ENCODE data around the gene CD7. TPM values are rescaled to one million over a fixed set of nuclear protein-coding genes. Genes with fewer than 3 reads are reported as not detected.

The CD7 gene
- polyA plus RNA-seq, 3 donors, result 0.38 to 3.6 (median 0.42) TPM

GRCh38 chr17:82297714-82298537, 19.5 kb downstream of the CD7 start:
- intact Hi-C loops (cut with micrococcal nuclease), result loop anchor here (2.0 to 10.0 kb wide), 4 partner anchors 25 to 157 kb away; partner anchors contain the start of genes CSNK1D (in 1 of the 2), CYBC1 (in 1 of the 2), NARF (in 1 of the 2) and SECTM1 (in 1 of the 2)
- peak overlapping the region; percentile 74 to 89 for H3K4me3 Mint-ChIP-seq

More at GRCh38 chr17:82297714-82298537, 19.5 kb downstream of the CD7 start:
- Mint-ChIP-seq H3K27me3 (ENCODE audit: low read depth in 3 of 3) (peaks cover 22 to 27% (median 25%) of the 10 kb centered on the region in 3 donors), H3K36me3 (no peaks in the 10 kb centered on the region), H3K9me3 (peaks cover 0 to under 1% (median 0%) of the 10 kb centered on the region in 7 donors), H3K27ac (peak overlapping the region; percentile 99 to 100 (median 100)), H3K4me1 (peaks cover 62% of the 10 kb centered on the region)
- WGBS (ENCODE audit: insufficient coverage), result 0% methylated on average over 21 of the region's 36 CpGs
- DNase-seq, result peak; percentile 94 to 98 (median 96)
- Histone ChIP-seq H3K9ac (ENCODE audit: insufficient read depth, low read length, poor library complexity, severe bottlenecking) (peak overlapping the region; percentile 83), H3K9me3 (replicated peaks in 1 of 2; ENCODE audit: control insufficient read depth in 1 of 2, insufficient read depth in 1 of 2, low read length in 2 of 2) (no peaks in the 10 kb centered on the region), H3K4me1 (ENCODE audit: control insufficient read depth in 1 of 2, insufficient read depth in 2 of 2, low read length in 2 of 2) (peaks cover 36 to 41% of the 10 kb centered on the region in 2 donors), H2AFZ (ENCODE audit: insufficient read depth, low read depth, low read length, poor library complexity, severe bottlenecking) (peak overlapping the region; percentile 22), H4K20me1 (ENCODE audit: insufficient read depth, low read length) (no peaks in the 10 kb centered on the region), H3K36me3 (replicated peaks in 1 of 2; ENCODE audit: control insufficient read depth in 1 of 2, insufficient read depth in 2 of 2, low read length in 2 of 2) (no peaks in the 10 kb centered on the region), H3K4me3 (replicated peaks in 1 of 3; ENCODE audit: low read depth in 2 of 3, low read length in 3 of 3) (peak overlapping the region; percentile 13 to 65 (median 54)), H3K27ac (ENCODE audit: low read depth in 1 of 2, low read length in 2 of 2) (peak overlapping the region; percentile 94 to 99), H3K4me2 (replicated peaks; ENCODE audit: extremely low read depth, low read length, poor library complexity, severe bottlenecking) (peak overlapping the region; percentile 69), H3K27me3 (ENCODE audit: control insufficient read depth in 2 of 2, insufficient read depth in 2 of 2, low read length in 2 of 2) (peaks cover 3 to 20% of the 10 kb centered on the region in 2 donors), H3K79me2 (ENCODE audit: insufficient read depth, low read length) (no peaks in the 10 kb centered on the region)
- no peak for TF ChIP-seq CTCF (IDR thresholded peaks at IDR 0.05)

Measured in CD14-positive monocyte (primary cell).